SK-N-SH (cell line): ENCODE results near the gene LMTK2. TPM values are rescaled to one million over a fixed set of nuclear protein-coding genes. Genes with fewer than 3 reads are reported as not detected.

Experiments
- CTCF ChIA-PET: fragments of 300-600, 350-600 bp; formaldehyde crosslinking; extraction: SDS; loops from one replicate; lab custom pipeline; 2021; lab: Yijun Ruan, JAX
- POLR2A ChIA-PET: fragments of 350-600 bp; sonication (Branson Sonifier 250); formaldehyde crosslinking; extraction: SDS; loops from one replicate; lab custom pipeline; 2020; ENCODE audit warnings: antibody characterized with exemption, inconsistent platforms; lab: Yijun Ruan, JAX
- DNase-seq: peaks from one replicate; pipeline ENCODE4 v3.0.0; 2012
- H2AFZ ChIP-seq: fragments of 200-600 bp; sonication (generic); 2 replicates; pipeline ENCODE4 v1.8.1; 2016; ENCODE audit warnings: antibody characterized with exemption, mild to moderate bottlenecking, low read depth
- H3F3A ChIP-seq: fragments of 200-600 bp; sonication (generic); replicated peaks from 2 replicates; pipeline ENCODE3; 2016; ENCODE audit warnings: antibody characterized with exemption, mild to moderate bottlenecking; ENCODE audit not compliant: insufficient read depth
- H3K27ac ChIP-seq, 2 experiments: fragments of 200-500 bp in 1 of 2; fragments of 200-600 bp in 1 of 2; sonication (Bioruptor generic) in 1 of 2; sonication (generic), shearing (Covaris generic) in 1 of 2; 2 replicates each; pipeline versions ENCODE4 v1.5.1 to v1.6.1; 2014 to 2016; ENCODE audit warnings: low read depth in 2 of 2, inconsistent platforms in 1 of 2, low read length in 1 of 2, mild to moderate bottlenecking in 1 of 2, mixed read lengths in 1 of 2
- H3K27me3 ChIP-seq: fragments of 200-600 bp; sonication (generic), shearing (Covaris generic); 2 replicates; pipeline ENCODE4 v1.6.1; 2016; ENCODE audit warnings: mixed run types; ENCODE audit not compliant: insufficient read depth
- H3K36me3 ChIP-seq, 2 experiments: fragments of 200-500 bp in 1 of 2; fragments of 200-600 bp in 1 of 2; sonication (Bioruptor generic) in 1 of 2; sonication (generic) in 1 of 2; replicated peaks in 1 of 2; 2 replicates each; pipeline versions ENCODE3 to v1.5.1; 2014 to 2016; ENCODE audit warnings: low read length in 1 of 2, mild to moderate bottlenecking in 1 of 2; ENCODE audit not compliant: insufficient read depth in 2 of 2, control insufficient read depth in 1 of 2
- H3K4me1 ChIP-seq, 2 experiments: fragments of 200-500 bp in 1 of 2; fragments of 200-600 bp in 1 of 2; sonication (Bioruptor generic) in 1 of 2; sonication (generic), shearing (Covaris generic) in 1 of 2; 2 replicates each; pipeline versions ENCODE4 v1.5.1 to v1.6.1; 2014 to 2016; ENCODE audit warnings: low read depth in 1 of 2, low read length in 1 of 2, mixed run types in 1 of 2; ENCODE audit not compliant: insufficient read depth in 2 of 2, control insufficient read depth in 1 of 2
- H3K4me2 ChIP-seq: fragments of 200-600 bp; sonication (generic), shearing (Covaris generic); 2 replicates; pipeline ENCODE4 v1.6.1; 2017; ENCODE audit warnings: mixed run types
- H3K4me3 ChIP-seq, 2 experiments: fragments of 200-500 bp in 1 of 2; fragments of 200-600 bp in 1 of 2; sonication (Bioruptor generic) in 1 of 2; sonication (generic), shearing (Covaris generic) in 1 of 2; 2 replicates each; pipeline versions ENCODE4 v1.5.1 to v1.8.1; 2014 to 2016; ENCODE audit warnings: low read depth in 2 of 2, inconsistent platforms in 1 of 2, low read length in 1 of 2, mild to moderate bottlenecking in 1 of 2, mixed read lengths in 1 of 2, moderate library complexity in 1 of 2
- H3K79me2 ChIP-seq: fragments of 200-600 bp; sonication (generic); 2 replicates; pipeline ENCODE4 v1.8.1; 2017; ENCODE audit warnings: mild to moderate bottlenecking; ENCODE audit not compliant: insufficient read depth
- H3K9ac ChIP-seq: fragments of 200-600 bp; sonication (generic); 2 replicates; pipeline ENCODE4 v1.6.1; 2017; ENCODE audit warnings: mixed run types
- H3K9me2 ChIP-seq: fragments of 200-600 bp; sonication (generic); 2 replicates; pipeline ENCODE4 v1.6.1; 2017; ENCODE audit warnings: mixed run types
- H3K9me3 ChIP-seq: fragments of 200-600 bp; sonication (generic); 2 replicates; pipeline ENCODE4 v1.6.1; 2017; ENCODE audit warnings: mixed run types, mild to moderate bottlenecking, moderate library complexity
- H4K20me1 ChIP-seq: fragments of 200-600 bp; sonication (generic); 2 replicates; pipeline ENCODE4 v1.6.1; 2017; ENCODE audit warnings: mild to moderate bottlenecking, mixed run types; ENCODE audit not compliant: insufficient read depth
- CHD2 ChIP-seq: fragments of 150-350 bp; IDR thresholded peaks from 2 replicates; pipeline ENCODE4 v1.6.1; 2018; ENCODE audit warnings: low read length; ENCODE audit not compliant: partially characterized antibody
- CTCF ChIP-seq: fragments of 200-600 bp; sonication (generic); IDR thresholded peaks from 2 replicates; pipeline ENCODE4 v1.6.1; 2017; ENCODE audit warnings: antibody characterized with exemption, mild to moderate bottlenecking, moderate library complexity
- EP300 ChIP-seq, 2 experiments: IDR thresholded peaks; 2 replicates each; pipeline versions ENCODE4 v1.4.0 to v1.6.1; 2012; ENCODE audit warnings: borderline replicate concordance in 1 of 2, low read depth in 1 of 2, low read length in 1 of 2
- FOSL2 ChIP-seq: IDR thresholded peaks from 2 replicates; pipeline ENCODE4 v1.4.0; 2012; ENCODE audit warnings: low read depth, mild to moderate bottlenecking, moderate library complexity, borderline replicate concordance
- FOXM1 ChIP-seq: IDR thresholded peaks from 2 replicates; pipeline ENCODE4 v1.4.0; 2012; ENCODE audit warnings: low read depth, mild to moderate bottlenecking
- GATA2 ChIP-seq: sonication (generic); formaldehyde crosslinking; IDR thresholded peaks from 2 replicates; pipeline ENCODE4 v1.5.0; 2020; ENCODE audit warnings: mild to moderate bottlenecking, missing genetic modification reagents
- MEF2A ChIP-seq: IDR thresholded peaks from 2 replicates; pipeline ENCODE4 v1.4.0; 2012; ENCODE audit warnings: low read depth, borderline replicate concordance
- MXI1 ChIP-seq: IDR thresholded peaks from 2 replicates; pipeline ENCODE4 v1.6.1; 2012; ENCODE audit warnings: mild to moderate bottlenecking, low read depth, low read length, improper control_type of control experiment
- POLR2AphosphoS5 ChIP-seq: IDR thresholded peaks from 2 replicates; pipeline ENCODE4 v1.6.1; 2012; ENCODE audit warnings: low read depth, low read length
- RAD21 ChIP-seq: IDR thresholded peaks from 2 replicates; pipeline ENCODE4 v1.6.1; 2012; ENCODE audit warnings: mild to moderate bottlenecking, low read length
- REST ChIP-seq: IDR thresholded peaks from 2 replicates; pipeline ENCODE4 v1.6.1; 2012; ENCODE audit warnings: mild to moderate bottlenecking, low read depth, low read length, moderate library complexity
- RFX5 ChIP-seq: IDR thresholded peaks from 2 replicates; pipeline ENCODE4 v1.6.1; 2012; ENCODE audit warnings: mild to moderate bottlenecking, improper control_type of control experiment, low read length
- RXRA ChIP-seq: IDR thresholded peaks from 2 replicates; pipeline ENCODE4 v1.4.0; 2012; ENCODE audit warnings: low read depth, mild to moderate bottlenecking, borderline replicate concordance
- SMC3 ChIP-seq: IDR thresholded peaks from 2 replicates; pipeline ENCODE4 v1.6.1; 2012; ENCODE audit warnings: low read depth, low read length, improper control_type of control experiment
- TCF12 ChIP-seq: IDR thresholded peaks from 2 replicates; pipeline ENCODE4 v1.4.0; 2012
- TEAD4 ChIP-seq: IDR thresholded peaks from 2 replicates; pipeline ENCODE4 v1.4.0; 2012; ENCODE audit warnings: mild to moderate bottlenecking, borderline replicate concordance; ENCODE audit not compliant: insufficient read depth
- YY1 ChIP-seq: IDR thresholded peaks from 2 replicates; pipeline ENCODE4 v1.4.0; 2012; ENCODE audit warnings: low read depth, mild to moderate bottlenecking
- ZBTB33 ChIP-seq: IDR thresholded peaks from 2 replicates; pipeline ENCODE4 v1.4.0; 2012; ENCODE audit warnings: low read depth, borderline replicate concordance
- WGBS: methylation state at CpG from one replicate; pipeline ENCODE4 v1.1.6; 2017; ENCODE audit warnings: low lambda C conversion rate; 5-methylcytosine and 5-hydroxymethylcytosine counted together
- polyA plus RNA-seq, 3 experiments: library from polyadenylated mRNA; depleted of rRNA; stranded (reverse); fragments of >200 nt; gene quantifications; 2 replicates each; pipeline ENCODE4 v1.2.3, GENCODE V29; 2012
- TF ChIP-seq, protein P1 (sequence below): fragments of 150-350 bp; IDR thresholded peaks from 2 replicates; pipeline ENCODE4 v1.6.1; 2017; ENCODE audit warnings: antibody characterized with exemption, low read length, low read depth, borderline replicate concordance

The LMTK2 gene
- polyA plus RNA-seq, 1 of the 3 experiments (the other 2 are of a cell fraction), result 9.0 TPM

DNA sequence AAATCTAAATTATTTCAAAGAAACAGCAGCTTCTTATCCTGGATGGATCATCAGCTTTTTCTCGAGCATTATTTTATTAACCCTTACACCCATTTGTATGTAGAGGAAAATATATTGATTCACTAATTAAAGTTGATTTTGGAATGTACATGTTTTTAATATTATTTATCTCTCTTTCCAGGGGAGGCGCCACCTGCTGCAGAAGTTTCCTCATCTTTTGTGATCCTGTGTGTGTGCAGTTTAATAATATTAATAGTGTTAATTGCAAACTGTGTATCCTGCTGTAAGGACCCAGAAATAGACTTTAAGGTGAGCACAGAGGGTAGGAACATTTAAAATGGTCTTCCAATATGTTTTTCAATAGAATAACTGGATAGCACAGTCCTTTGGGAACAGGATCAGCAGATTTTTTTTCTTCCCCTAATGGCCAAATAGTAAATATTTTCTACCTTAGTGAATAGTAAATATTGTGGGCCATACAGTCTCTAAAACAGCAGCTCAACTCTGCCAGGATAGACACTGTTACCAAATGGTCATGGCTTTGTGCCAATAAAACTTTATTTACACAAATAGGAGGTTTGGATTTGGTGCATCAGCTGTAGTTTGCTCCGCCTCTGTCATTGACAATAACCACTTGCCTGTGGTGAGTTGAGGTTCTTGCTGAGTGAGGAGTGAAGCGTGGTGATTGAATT, 30.6 kb downstream of the LMTK2 start (continued):
- TF ChIP-seq YY1 (no peak), POLR2AphosphoS5 (no peak), MEF2A (no peak), FOXM1 (no peak), ZBTB33 (no peak)

DNA sequence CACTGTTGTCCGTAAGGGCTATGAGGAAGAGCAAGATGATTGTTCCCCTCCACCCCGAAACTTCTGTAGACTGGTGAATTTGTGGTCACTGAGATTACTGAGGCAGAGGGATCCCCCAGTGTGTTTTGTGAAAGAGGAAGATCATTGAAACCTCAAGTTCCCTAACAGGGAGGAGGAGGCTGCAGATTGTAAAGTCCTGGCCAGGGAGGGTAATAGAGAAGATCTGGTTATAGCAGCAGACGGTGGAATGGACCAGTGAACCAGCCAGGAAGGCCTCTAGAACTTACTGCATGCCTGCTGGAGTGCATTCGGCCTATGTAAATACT, 31.1 kb downstream of the LMTK2 start:
- 94% methylated on average over 4 of the region's 4 CpGs for WGBS
- Histone ChIP-seq H3K4me3 (no peak overlapping the region), H3K27ac (no peak overlapping the region), H3K9me3 (no peaks in the 10 kb centered on the region), H3K9me2 (no peaks in the 10 kb centered on the region), H3K36me3 (peaks cover 13 to 34% of the 10 kb centered on the region in 2 experiments), H3K4me2 (no peak overlapping the region), H3K9ac (no peak overlapping the region), H3K4me1 (peaks cover 9 to 10% of the 10 kb centered on the region in 2 experiments; a peak in 3 of 4 replicates), H3K27me3 (no peaks in the 10 kb centered on the region), H2AFZ (no peak overlapping the region), H4K20me1 (no peaks in the 10 kb centered on the region), H3F3A (peaks cover 5% of the 10 kb centered on the region), H3K79me2 (peaks cover 6% of the 10 kb centered on the region; the same call in 1 of the 2 replicates)
- TF ChIP-seq REST, result no peak
- TF ChIP-seq EP300 (IDR thresholded peaks at IDR 0.05; ENCODE audit: borderline replicate concordance in 1 of 2, low read depth in 1 of 2, low read length in 1 of 2), result no peak
- TF ChIP-seq, protein P1, sequence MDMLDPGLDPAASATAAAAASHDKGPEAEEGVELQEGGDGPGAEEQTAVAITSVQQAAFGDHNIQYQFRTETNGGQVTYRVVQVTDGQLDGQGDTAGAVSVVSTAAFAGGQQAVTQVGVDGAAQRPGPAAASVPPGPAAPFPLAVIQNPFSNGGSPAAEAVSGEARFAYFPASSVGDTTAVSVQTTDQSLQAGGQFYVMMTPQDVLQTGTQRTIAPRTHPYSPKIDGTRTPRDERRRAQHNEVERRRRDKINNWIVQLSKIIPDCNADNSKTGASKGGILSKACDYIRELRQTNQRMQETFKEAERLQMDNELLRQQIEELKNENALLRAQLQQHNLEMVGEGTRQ, result no peak
- TF ChIP-seq RFX5, result no peak
- TF ChIP-seq POLR2AphosphoS5, result no peak
- TF ChIP-seq CTCF, result no peak
- TF ChIP-seq GATA2 (CRISPR knock-in tag), result no peak
- no peak for TF ChIP-seq YY1
- no peak for TF ChIP-seq RXRA
- TF ChIP-seq CHD2, result no peak
- no peak for TF ChIP-seq ZBTB33
- no peak for TF ChIP-seq FOSL2
- no peak for TF ChIP-seq MEF2A
- TF ChIP-seq RAD21, result no peak
- TF ChIP-seq TCF12, result no peak
- no peak for TF ChIP-seq TEAD4
- no peak for TF ChIP-seq SMC3
- no peak for TF ChIP-seq MXI1
- POLR2A ChIA-PET, result no interaction called here
- DNase-seq, result no peak
- CTCF ChIA-PET, result interaction anchor here (9.5 kb wide), 1 partner anchor 28 kb away, joined by 126 read pairs; no protein-coding TSS in a partner anchor
